PFSK-1 (cell line): ENCODE measurements around the gene CENPT.
A peak's percentile ranks its signal among the peaks of the same experiment; 100 is the strongest.

Source experiments
- FOXP2 ChIP-seq: optimal IDR thresholded peaks from 2 replicates; pipeline ENCODE3; 2011; ENCODE audit warnings: borderline replicate concordance, control low read depth, inconsistent platforms; ENCODE audit not compliant: insufficient read depth; ENCODE audit errors: extremely low read length, extremely low read depth
- POLR2AphosphoS5 ChIP-seq: IDR thresholded peaks from 2 replicates; pipeline ENCODE4 v1.6.1; 2012; ENCODE audit warnings: low read depth, mild to moderate bottlenecking, control low read depth, low read length, moderate library complexity
- REST ChIP-seq, 2 experiments: IDR thresholded peaks; 2 replicates each; pipeline versions ENCODE4 v1.6.1 to v1.8.0; 2011 to 2012; ENCODE audit warnings: low read depth in 2 of 2, low read length in 2 of 2, control low read depth in 1 of 2, inconsistent platforms in 1 of 2, mild to moderate bottlenecking in 1 of 2, moderate library complexity in 1 of 2; ENCODE audit not compliant: insufficient read depth in 1 of 2
- SIN3A ChIP-seq: IDR thresholded peaks from 2 replicates; pipeline ENCODE4 v1.6.1; 2012; ENCODE audit warnings: mild to moderate bottlenecking, low read length, moderate library complexity, borderline replicate concordance; ENCODE audit not compliant: insufficient read depth
- TAF1 ChIP-seq: IDR thresholded peaks from 2 replicates; pipeline ENCODE4 v1.6.1; 2012; ENCODE audit warnings: low read length, control low read depth, borderline replicate concordance; ENCODE audit not compliant: insufficient read depth

CENPT gene

GRCh38 chr16:67837811-67838210 lies 9.7 kb downstream of the CENPT start:
- TF ChIP-seq POLR2AphosphoS5, result no peak
- TF ChIP-seq FOXP2, result no peak
- TF ChIP-seq TAF1, result no peak
- TF ChIP-seq SIN3A, result no peak
- TF ChIP-seq REST (IDR thresholded peaks at IDR 0.05; ENCODE audit: insufficient read depth in 1 of 2, low read depth in 2 of 2, low read length in 2 of 2), result no peak

DNA sequence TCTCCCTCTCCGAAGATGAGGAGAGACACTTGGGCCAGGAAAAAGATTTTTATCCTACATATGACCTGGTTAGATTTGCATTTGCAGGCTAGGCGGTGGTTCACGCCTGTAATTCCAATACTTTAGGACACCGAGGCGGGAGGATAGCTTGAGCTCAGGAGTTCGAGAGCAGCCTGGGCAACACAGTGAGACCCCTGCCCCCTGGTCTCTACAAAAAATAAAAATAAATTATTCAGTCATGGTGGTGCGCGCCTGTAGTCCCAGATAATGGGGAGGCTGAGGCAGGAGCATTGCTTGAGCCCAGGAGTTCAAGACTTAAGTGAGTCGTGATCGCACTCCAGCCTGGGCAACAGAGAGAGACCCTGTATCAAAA lies 13.3 kb downstream of the CENPT start:
- no peak for TF ChIP-seq POLR2AphosphoS5
- no peak for TF ChIP-seq REST (IDR thresholded peaks at IDR 0.05; ENCODE audit: insufficient read depth in 1 of 2, low read depth in 2 of 2, low read length in 2 of 2)
- no peak for TF ChIP-seq SIN3A
- TF ChIP-seq TAF1, result no peak
- TF ChIP-seq FOXP2, result no peak

- TF ChIP-seq FOXP2 (peak; percentile 61), TAF1 (peak; percentile 93), REST (IDR thresholded peaks at IDR 0.05; ENCODE audit: insufficient read depth in 1 of 2, low read depth in 2 of 2, low read length in 2 of 2) (no peak), POLR2AphosphoS5 (peak; percentile 80), SIN3A (peak; percentile 94; the same call in 1 of the 2 replicates)
Measured at GRCh38 chr16:67833415-67834241, 13.9 kb downstream of the CENPT start.

DNA sequence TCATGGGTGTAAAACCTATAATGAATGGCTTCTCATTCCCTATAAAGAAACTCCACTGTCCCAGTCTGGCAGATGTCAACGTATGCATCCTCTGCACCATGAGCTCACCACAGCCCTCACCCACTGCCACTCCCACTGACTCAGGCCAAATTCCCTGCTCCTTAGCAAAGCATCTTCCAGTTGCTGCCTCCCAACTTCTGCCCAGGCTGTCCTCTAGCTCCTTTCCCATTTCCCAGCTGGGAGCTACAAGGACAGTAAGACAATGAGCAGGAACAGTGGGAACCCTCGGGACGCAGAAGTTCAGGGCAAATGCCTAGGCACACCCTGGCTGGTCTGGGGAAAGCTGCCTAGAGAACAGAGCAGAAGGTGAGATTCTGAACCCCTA lies 14.5 kb downstream of the CENPT start:
- TF ChIP-seq REST (IDR thresholded peaks at IDR 0.05; ENCODE audit: insufficient read depth in 1 of 2, low read depth in 2 of 2, low read length in 2 of 2) (no peak), SIN3A (peak; percentile 30; the same call in 1 of the 2 replicates)
